GM21825 (cell line): ENCODE measurements around the gene XCL1.
"Not testable (repeated sequence)": the region's sequence is repeated elsewhere in the genome, so short reads cannot be mapped to it uniquely, and the experiment has no call there.

Experiments
- ATAC-seq: cut with Tn5 transposase; IDR thresholded peaks from one replicate; pipeline ENCODE4 v1.9.1; 2021; ENCODE audit warnings: mild to moderate bottlenecking, moderate library complexity; ENCODE audit not compliant: unreplicated experiment

XCL1 gene

GRCh38 chr1:168576245-168576688 lies at the start of gene XCL1:
XCL1 (plus strand) TSS chr1:168576605; CDS start chr1:168576638, 33 bp downstream.
- ATAC-seq: not testable (repeated sequence)

- no peak for ATAC-seq
Observed at GRCh38 chr1:168529518-168529917, 46.9 kb upstream of the XCL1 start.

- no peak for ATAC-seq
Observed at GRCh38 chr1:168531615-168532345, 44.6 kb upstream of the XCL1 start.

- peak; percentile 91 for ATAC-seq
Observed at GRCh38 chr1:168535536-168535935, 40.9 kb upstream of the XCL1 start.

GRCh38 chr1:168540798-168541197 lies 35.6 kb upstream of the XCL1 start:
- ATAC-seq: not testable (repeated sequence)

GRCh38 chr1:168542978-168543377 lies 33.4 kb upstream of the XCL1 start:
- not testable (repeated sequence) for ATAC-seq

GRCh38 chr1:168543840-168544498 lies 32.4 kb upstream of the XCL1 start, which contains the start of gene XCL2:
XCL2 (minus strand) TSS chr1:168543997; CDS start chr1:168543964, 33 bp downstream.
- not testable (repeated sequence) for ATAC-seq

GRCh38 chr1:168545678-168546552 lies 30.5 kb upstream of the XCL1 start:
- not testable (repeated sequence) for ATAC-seq

GRCh38 chr1:168546553-168546895 lies 29.9 kb upstream of the XCL1 start:
- ATAC-seq: not testable (repeated sequence)

- no peak for ATAC-seq
Observed at GRCh38 chr1:168550971-168551370, 25.4 kb upstream of the XCL1 start.

GRCh38 chr1:168551688-168552087 lies 24.7 kb upstream of the XCL1 start:
- ATAC-seq: no peak

- ATAC-seq: no peak
Observed at GRCh38 chr1:168552961-168553360, 23.4 kb upstream of the XCL1 start.

- ATAC-seq: no peak
Observed at GRCh38 chr1:168553680-168554553, 22.5 kb upstream of the XCL1 start.

- no peak for ATAC-seq
Observed at GRCh38 chr1:168554603-168555483, 21.6 kb upstream of the XCL1 start.

- ATAC-seq: no peak
Observed at GRCh38 chr1:168555508-168556046, 20.8 kb upstream of the XCL1 start.

- no peak for ATAC-seq
Observed at GRCh38 chr1:168556647-168557046, 19.8 kb upstream of the XCL1 start.

GRCh38 chr1:168560370-168560769 lies 16.0 kb upstream of the XCL1 start:
- no peak for ATAC-seq

- ATAC-seq: no peak
Observed at GRCh38 chr1:168561989-168562388, 14.4 kb upstream of the XCL1 start.

GRCh38 chr1:168565825-168566224 lies 10.6 kb upstream of the XCL1 start:
- no peak for ATAC-seq
